Omental fat pad (tissue), 4 donors: ENCODE measurements around the gene FAM180A. TPM values are rescaled to one million over a fixed set of nuclear protein-coding genes. Genes with fewer than 3 reads are reported as not detected.

Source experiments
- ATAC-seq: fragments of 150-250 bp; one replicate; pipeline ENCODE4 v1.9.1; 2016; ENCODE audit warnings: mild to moderate bottlenecking, moderate library complexity; ENCODE audit not compliant: low FRiP score
- DNase-seq: peaks from one replicate; pipeline ENCODE4 v3.0.0-alpha.2; 2019; ENCODE audit warnings: low spot score
- CTCF ChIP-seq, 3 donors: fragments of 450-650 bp; IDR thresholded peaks; one replicate each; pipeline ENCODE4 v1.5.1; 2016 to 2017; ENCODE audit warnings: antibody characterized with exemption in 3 of 3, mild to moderate bottlenecking in 3 of 3, moderate library complexity in 2 of 3
- total RNA-seq, 4 donors: library from RNA; depleted of rRNA; stranded (reverse); fragments of >200 nt; gene quantifications; one replicate each; pipeline ENCODE4 v1.1.0, GENCODE V29; 2016

The FAM180A gene
- total RNA-seq, 4 donors from 2014 or later: 1.9 to 30.5 (median 9.8) TPM

GRCh38 chr7:135721198-135721820 is 27.3 kb downstream of the FAM180A start:
- TF ChIP-seq CTCF (IDR thresholded peaks at IDR 0.05): no peak
- ATAC-seq: no peak
- no peak for DNase-seq

- no peak for TF ChIP-seq CTCF (IDR thresholded peaks at IDR 0.05)
- DNase-seq (no peak), ATAC-seq (no peak)
These were observed 28.9 kb downstream of the FAM180A start for GRCh38 chr7:135719688-135720087.

GRCh38 chr7:135718794-135719437 is 29.7 kb downstream of the FAM180A start:
- no peak for DNase-seq
- ATAC-seq: no peak
- TF ChIP-seq CTCF (IDR thresholded peaks at IDR 0.05): no peak

GRCh38 chr7:135718219-135718618 is 30.4 kb downstream of the FAM180A start:
- DNase-seq (no peak), ATAC-seq (no peak)
- TF ChIP-seq CTCF (IDR thresholded peaks at IDR 0.05): no peak

- ATAC-seq (no peak), DNase-seq (no peak)
- no peak for TF ChIP-seq CTCF (IDR thresholded peaks at IDR 0.05)
These were observed 30.9 kb downstream of the FAM180A start for GRCh38 chr7:135717693-135718092.

- no peak for TF ChIP-seq CTCF (IDR thresholded peaks at IDR 0.05)
- peak; percentile 76 for ATAC-seq
- no peak for DNase-seq
These were observed 31.9 kb downstream of the FAM180A start for GRCh38 chr7:135716677-135717238.

- ATAC-seq: no peak
- DNase-seq: no peak
- TF ChIP-seq CTCF (IDR thresholded peaks at IDR 0.05): no peak
These were observed 32.9 kb downstream of the FAM180A start for GRCh38 chr7:135715673-135716072.
